Mesenteric fat pad (tissue), 1 donor: Measurements from ENCODE around the gene AATF. TPM values are rescaled to one million over a fixed set of nuclear protein-coding genes. Genes with fewer than 3 reads are reported as not detected.

Experiments
- DNase-seq: peaks from one replicate; pipeline ENCODE4 v3.0.0-alpha.2; 2020; ENCODE audit warnings: low spot score
- microRNA-seq: library from miRNA; unstranded; fragments of <30 nt; microRNA quantifications from one replicate; pipeline ENCODE4 v1.2.0, GENCODE V29; 2020; ENCODE audit warnings: borderline number of aligned reads
- total RNA-seq: library from RNA; stranded (reverse); fragmentation: NEBNext Ultra II Directional; extraction: Animal tissue kit (Norgen Biotek cat#: 25700); gene quantifications from one replicate; pipeline ENCODE4 v1.2.1, GENCODE V29; 2021
- donor health status: DM: yes; HTN: yes; CAD: no.

AATF gene
- total RNA-seq, 1 donor from 2014 or later: 42.3 TPM

- DNase-seq: no peak
These were observed 152.6 kb downstream of the AATF start for GRCh38 chr17:37101306-37101705.

- DNase-seq: no peak
These were observed 154.5 kb downstream of the AATF start for GRCh38 chr17:37103231-37103630.

DNA sequence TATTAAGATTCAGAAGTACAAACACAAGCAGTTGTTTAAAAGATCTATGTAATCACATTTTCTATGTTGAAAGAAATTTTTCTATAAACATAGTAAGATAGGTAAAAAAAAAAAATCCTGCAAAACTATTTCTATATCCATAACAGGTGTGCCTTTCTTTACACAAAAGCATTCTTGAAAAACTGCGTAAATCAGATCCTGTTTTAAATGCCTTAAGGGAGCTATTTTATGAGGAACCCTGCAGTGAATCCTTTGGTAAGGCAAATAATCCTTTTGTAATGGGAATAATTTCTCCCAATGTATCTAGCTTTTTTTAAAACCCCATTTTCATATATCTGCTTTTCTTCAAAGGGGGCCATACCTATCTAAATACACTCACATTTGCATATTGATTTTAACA, 157.3 kb downstream of the AATF start:
- DNase-seq: no peak

Small RNAs within 50 kb of the gene (microRNA-seq; reads per million reads assigned to microRNA genes)
- gene MIR2909: not detected

Other genes starting within 250 kb of the AATF start
- gene LHX1, start 11.5 kb upstream of the AATF start, total RNA-seq: not detected